Stimulated activated naive CD8-positive, alpha-beta T cell treated with anti-CD3 and anti-CD28 coated beads, Interleukin-15, Interleukin-2, amounts not matched to agents 100 ng/mL and 50 ng/mL, for 24 hours (primary cell): ENCODE measurements around the gene ZNF280A.
"Not testable (repeated sequence)": the region's sequence is repeated elsewhere in the genome, so short reads cannot be mapped to it uniquely, and the experiment has no call there.

Experiments used
- H3K27ac Mint-ChIP-seq: one replicate; pipeline ENCODE4 v1.8.0; 2021; ENCODE audit warnings: mild to moderate bottlenecking, mixed read lengths
- H3K27me3 Mint-ChIP-seq: one replicate; pipeline ENCODE4 v1.8.0; 2021; ENCODE audit warnings: mixed read lengths
- H3K36me3 Mint-ChIP-seq: one replicate; pipeline ENCODE4 v1.8.0; 2021; ENCODE audit warnings: low read depth, mixed read lengths
- H3K4me1 Mint-ChIP-seq: one replicate; pipeline ENCODE4 v1.8.0; 2021; ENCODE audit warnings: low read depth, mixed read lengths
- H3K4me3 Mint-ChIP-seq: one replicate; pipeline ENCODE4 v1.8.0; 2021; ENCODE audit warnings: mild to moderate bottlenecking, mixed read lengths
- H3K9me3 Mint-ChIP-seq: one replicate; pipeline ENCODE4 v1.8.0; 2021; ENCODE audit warnings: mixed read lengths

The ZNF280A gene

GRCh38 chr22:22479116-22479515, 41.0 kb downstream of the ZNF280A start:
- Mint-ChIP-seq H3K27ac (no peak overlapping the region), H3K4me3 (no peak overlapping the region), H3K36me3 (no peaks in the 10 kb centered on the region), H3K27me3 (no peaks in the 10 kb centered on the region), H3K4me1 (no peaks in the 10 kb centered on the region), H3K9me3 (no peaks in the 10 kb centered on the region)

- no peaks in the 10 kb centered on the region for H3K4me1 Mint-ChIP-seq
- no peaks in the 10 kb centered on the region for H3K9me3 Mint-ChIP-seq
- no peaks in the 10 kb centered on the region for H3K36me3 Mint-ChIP-seq
- no peak overlapping the region for H3K4me3 Mint-ChIP-seq
- no peaks in the 10 kb centered on the region for H3K27me3 Mint-ChIP-seq
- no peak overlapping the region for H3K27ac Mint-ChIP-seq
These were observed 41.6 kb downstream of the ZNF280A start for GRCh38 chr22:22478470-22478869.

GRCh38 chr22:22474733-22475132, 45.3 kb downstream of the ZNF280A start:
- Mint-ChIP-seq H3K9me3 (peaks cover 3% of the 10 kb centered on the region), H3K27ac (no peak overlapping the region), H3K4me1 (no peaks in the 10 kb centered on the region), H3K36me3 (peaks cover 3% of the 10 kb centered on the region), H3K27me3 (peaks cover 3% of the 10 kb centered on the region), H3K4me3 (no peak overlapping the region)

- peaks cover 10% of the 10 kb centered on the region for H3K9me3 Mint-ChIP-seq
- H3K4me3 Mint-ChIP-seq, H3K27me3 Mint-ChIP-seq, H3K27ac Mint-ChIP-seq, H3K36me3 Mint-ChIP-seq, H3K4me1 Mint-ChIP-seq: not testable (repeated sequence)
These were observed 49.0 kb downstream of the ZNF280A start for GRCh38 chr22:22471104-22471503.

GRCh38 chr22:22469527-22469926, 50.5 kb downstream of the ZNF280A start:
- H3K4me1 Mint-ChIP-seq: no peaks in the 10 kb centered on the region

GRCh38 chr22:22468794-22469469, 51.1 kb downstream of the ZNF280A start:
- not testable (repeated sequence) for H3K4me3 Mint-ChIP-seq, H3K27ac Mint-ChIP-seq, H3K4me1 Mint-ChIP-seq, H3K36me3 Mint-ChIP-seq
- Mint-ChIP-seq H3K9me3 (peaks cover 10% of the 10 kb centered on the region), H3K27me3 (peaks cover 23% of the 10 kb centered on the region)

More at GRCh38 chr22:22469527-22469926, 50.5 kb downstream of the ZNF280A start:
- Mint-ChIP-seq H3K36me3 (peaks cover 4% of the 10 kb centered on the region), H3K4me3 (no peak overlapping the region), H3K27ac (no peak overlapping the region), H3K27me3 (peaks cover 18% of the 10 kb centered on the region), H3K9me3 (peaks cover 10% of the 10 kb centered on the region)

GRCh38 chr22:22467112-22467511, 53.0 kb downstream of the ZNF280A start:
- Mint-ChIP-seq H3K27ac (no peak overlapping the region), H3K4me1 (no peaks in the 10 kb centered on the region), H3K4me3 (no peak overlapping the region), H3K36me3 (peaks cover 4% of the 10 kb centered on the region), H3K9me3 (peaks cover 10% of the 10 kb centered on the region), H3K27me3 (peaks cover 38% of the 10 kb centered on the region)

- Mint-ChIP-seq H3K27me3 (peaks cover 47% of the 10 kb centered on the region), H3K4me1 (no peaks in the 10 kb centered on the region), H3K36me3 (peaks cover 4% of the 10 kb centered on the region), H3K9me3 (peaks cover 10% of the 10 kb centered on the region), H3K27ac (no peak overlapping the region), H3K4me3 (no peak overlapping the region)
These were observed 54.3 kb downstream of the ZNF280A start for GRCh38 chr22:22465782-22466181.

GRCh38 chr22:22465094-22465602, 54.9 kb downstream of the ZNF280A start:
- Mint-ChIP-seq H3K27ac (no peak overlapping the region), H3K27me3 (peaks cover 51% of the 10 kb centered on the region), H3K4me3 (no peak overlapping the region), H3K36me3 (peaks cover 7% of the 10 kb centered on the region), H3K9me3 (peaks cover 10% of the 10 kb centered on the region), H3K4me1 (no peaks in the 10 kb centered on the region)

- H3K4me1 Mint-ChIP-seq: no peaks in the 10 kb centered on the region
- peaks cover 3% of the 10 kb centered on the region for H3K36me3 Mint-ChIP-seq
- no peak overlapping the region for H3K4me3 Mint-ChIP-seq
- peaks cover 9% of the 10 kb centered on the region for H3K9me3 Mint-ChIP-seq
- peaks cover 46% of the 10 kb centered on the region for H3K27me3 Mint-ChIP-seq
- H3K27ac Mint-ChIP-seq: no peak overlapping the region
These were observed 55.5 kb downstream of the ZNF280A start for GRCh38 chr22:22464541-22465054.

- H3K27ac Mint-ChIP-seq: no peak overlapping the region
- peaks cover 6% of the 10 kb centered on the region for H3K36me3 Mint-ChIP-seq
- no peak overlapping the region for H3K4me3 Mint-ChIP-seq
- peaks cover 45% of the 10 kb centered on the region for H3K27me3 Mint-ChIP-seq
- peaks cover 12% of the 10 kb centered on the region for H3K9me3 Mint-ChIP-seq
- no peaks in the 10 kb centered on the region for H3K4me1 Mint-ChIP-seq
These were observed 56.1 kb downstream of the ZNF280A start for GRCh38 chr22:22463855-22464540.
